ENCODE results near the gene ASMT.
A peak's percentile ranks its signal among the peaks of the same experiment; 100 is the strongest.
"Not testable (repeated sequence)": the region's sequence is repeated elsewhere in the genome, so short reads cannot be mapped to it uniquely, and the experiment has no call there.

The ASMT gene

GRCh38 chrX:1623691-1624090, 8.8 kb downstream of the ASMT start:
- TF ChIP-seq CTCF (IDR thresholded peaks at IDR 0.05; ENCODE audit: low read depth, low read length, missing control alignments): no peak
- no peaks in the 10 kb centered on the region for H3K27me3 ChIP-seq (replicated peaks)
- H3K4me3 ChIP-seq (ENCODE audit: low read depth, low read length): no peak overlapping the region
- DNase-seq: no peak
- in situ Hi-C loops (cut with HindIII; ENCODE audit: low pct_ligation_motif_present, low sequenced_read_pairs): no loop called here
- H3K36me3 ChIP-seq (replicated peaks): no peaks in the 10 kb centered on the region
- no peak overlapping the region for H3K27ac ChIP-seq

- in situ Hi-C loops (cut with HindIII; ENCODE audit: low pct_ligation_motif_present, low sequenced_read_pairs); DNase-seq; H3K4me3 ChIP-seq (ENCODE audit: low read depth, low read length); H3K27me3 ChIP-seq (replicated peaks); H3K27ac ChIP-seq; H3K36me3 ChIP-seq (replicated peaks): not testable (repeated sequence)
Measured at GRCh38 chrX:1624158-1624860, 9.4 kb downstream of the ASMT start.

GRCh38 chrX:1624861-1625215, 10.0 kb downstream of the ASMT start:
- H3K36me3 ChIP-seq (replicated peaks); DNase-seq; H3K4me3 ChIP-seq (ENCODE audit: low read depth, low read length); in situ Hi-C loops (cut with HindIII; ENCODE audit: low pct_ligation_motif_present, low sequenced_read_pairs); H3K27ac ChIP-seq; H3K27me3 ChIP-seq (replicated peaks): not testable (repeated sequence)

GRCh38 chrX:1629244-1629643, 14.4 kb downstream of the ASMT start:
- H3K4me3 ChIP-seq (ENCODE audit: low read depth, low read length): no peak overlapping the region
- no peaks in the 10 kb centered on the region for H3K27me3 ChIP-seq (replicated peaks)
- H3K36me3 ChIP-seq (replicated peaks): no peaks in the 10 kb centered on the region
- no peak overlapping the region for H3K27ac ChIP-seq
- DNase-seq: no peak
- in situ Hi-C loops (cut with HindIII; ENCODE audit: low pct_ligation_motif_present, low sequenced_read_pairs): no loop called here
- no peak for TF ChIP-seq CTCF (IDR thresholded peaks at IDR 0.05; ENCODE audit: low read depth, low read length, missing control alignments)

- H3K27ac ChIP-seq: no peak overlapping the region
- no peak for TF ChIP-seq CTCF (IDR thresholded peaks at IDR 0.05; ENCODE audit: low read depth, low read length, missing control alignments)
- H3K4me3 ChIP-seq (ENCODE audit: low read depth, low read length): no peak overlapping the region
- no peaks in the 10 kb centered on the region for H3K36me3 ChIP-seq (replicated peaks)
- no peaks in the 10 kb centered on the region for H3K27me3 ChIP-seq (replicated peaks)
- DNase-seq: no peak
- in situ Hi-C loops (cut with HindIII; ENCODE audit: low pct_ligation_motif_present, low sequenced_read_pairs): no loop called here
Measured at GRCh38 chrX:1646009-1646408, 31.1 kb downstream of the ASMT start.

- in situ Hi-C loops (cut with HindIII; ENCODE audit: low pct_ligation_motif_present, low sequenced_read_pairs): no loop called here
- peak overlapping the region; percentile 15 for H3K4me3 ChIP-seq (ENCODE audit: low read depth, low read length)
- TF ChIP-seq CTCF (IDR thresholded peaks at IDR 0.05; ENCODE audit: low read depth, low read length, missing control alignments): no peak
- no peaks in the 10 kb centered on the region for H3K27me3 ChIP-seq (replicated peaks)
- H3K36me3 ChIP-seq (replicated peaks): no peaks in the 10 kb centered on the region
- H3K27ac ChIP-seq: no peak overlapping the region
- DNase-seq: no peak
Measured at GRCh38 chrX:1649621-1650020, 34.8 kb downstream of the ASMT start.
